IPS DF 19.7 (cell line): Measurements from ENCODE around the gene GCN1.

Experiments used
- DNase-seq: peaks from one replicate; pipeline ENCODE4 v3.0.0-alpha.2; 2013; ENCODE audit warnings: low read depth, low spot score

The GCN1 gene

DNA sequence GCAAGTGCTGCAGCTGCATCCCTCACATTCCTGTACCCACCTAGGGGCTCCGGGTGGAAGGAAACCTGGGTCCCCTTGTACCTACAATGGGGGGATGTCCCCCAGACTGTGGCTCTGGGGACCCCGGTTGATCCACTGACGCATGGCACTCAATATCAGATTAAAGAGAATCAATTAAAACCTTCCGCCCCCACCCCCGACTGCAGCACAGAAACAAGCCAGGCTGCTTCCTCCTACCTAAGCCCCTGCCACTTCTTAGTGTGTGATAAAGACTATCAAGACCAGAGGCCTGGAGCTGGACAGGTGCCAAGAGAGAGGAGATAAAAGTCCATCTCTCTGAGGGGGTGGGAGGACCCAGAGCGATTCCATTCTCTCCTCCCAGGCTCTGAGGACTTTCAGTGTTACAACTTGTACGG, 34.6 kb upstream of the GCN1 start:
- DNase-seq: no peak

DNA sequence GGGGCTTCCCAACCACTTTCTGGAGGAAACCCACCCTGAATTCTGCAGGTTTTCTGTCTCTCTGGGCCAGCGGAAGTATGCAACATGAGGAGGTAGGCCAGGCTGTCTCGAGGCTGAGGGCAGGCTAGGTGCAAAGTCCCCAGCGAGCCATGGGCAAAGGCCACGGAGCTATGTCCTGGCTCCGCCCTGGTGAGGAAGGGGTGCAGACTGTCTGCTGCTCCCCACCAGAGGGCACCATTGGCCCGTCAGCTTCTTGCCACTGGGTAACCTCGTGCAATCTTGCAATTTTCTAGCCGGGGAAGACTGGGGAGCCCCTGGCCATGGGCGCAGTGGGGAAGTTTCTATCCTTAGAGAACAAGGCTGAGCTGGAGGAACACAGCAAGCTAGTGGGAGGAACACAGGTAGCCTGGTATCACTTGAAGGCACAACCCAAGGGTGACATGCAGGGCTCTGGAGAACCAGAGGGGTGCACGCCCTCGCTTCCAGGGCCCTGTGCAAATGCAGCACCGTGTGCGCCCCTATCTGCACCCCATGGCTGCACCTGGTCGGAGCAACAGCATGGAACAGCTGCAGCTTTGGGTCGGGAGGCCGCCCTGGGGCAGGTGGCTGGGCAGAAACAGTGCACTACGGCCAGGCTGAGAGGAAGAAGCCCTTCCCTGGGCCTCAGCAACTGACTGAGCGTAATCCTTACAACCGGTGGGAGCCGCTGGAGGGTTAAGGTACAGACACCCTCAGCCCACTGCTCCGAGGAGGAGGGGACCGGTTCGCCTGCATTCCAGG, 34.0 kb upstream of the GCN1 start:
- peak; percentile 87 for DNase-seq

DNA sequence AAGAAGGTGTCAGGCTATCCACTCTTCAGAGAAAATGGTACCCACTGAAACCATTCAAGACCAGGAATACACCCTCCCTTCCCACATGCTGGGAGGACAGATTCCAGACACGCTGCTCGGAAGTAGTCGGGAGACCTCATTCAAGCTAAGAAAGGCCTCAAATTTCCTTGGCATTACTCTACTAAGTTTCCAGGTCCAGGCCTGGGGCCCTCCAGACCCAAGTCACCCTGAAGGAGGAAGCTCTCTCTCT, 33.5 kb upstream of the GCN1 start:
- DNase-seq: no peak

DNA sequence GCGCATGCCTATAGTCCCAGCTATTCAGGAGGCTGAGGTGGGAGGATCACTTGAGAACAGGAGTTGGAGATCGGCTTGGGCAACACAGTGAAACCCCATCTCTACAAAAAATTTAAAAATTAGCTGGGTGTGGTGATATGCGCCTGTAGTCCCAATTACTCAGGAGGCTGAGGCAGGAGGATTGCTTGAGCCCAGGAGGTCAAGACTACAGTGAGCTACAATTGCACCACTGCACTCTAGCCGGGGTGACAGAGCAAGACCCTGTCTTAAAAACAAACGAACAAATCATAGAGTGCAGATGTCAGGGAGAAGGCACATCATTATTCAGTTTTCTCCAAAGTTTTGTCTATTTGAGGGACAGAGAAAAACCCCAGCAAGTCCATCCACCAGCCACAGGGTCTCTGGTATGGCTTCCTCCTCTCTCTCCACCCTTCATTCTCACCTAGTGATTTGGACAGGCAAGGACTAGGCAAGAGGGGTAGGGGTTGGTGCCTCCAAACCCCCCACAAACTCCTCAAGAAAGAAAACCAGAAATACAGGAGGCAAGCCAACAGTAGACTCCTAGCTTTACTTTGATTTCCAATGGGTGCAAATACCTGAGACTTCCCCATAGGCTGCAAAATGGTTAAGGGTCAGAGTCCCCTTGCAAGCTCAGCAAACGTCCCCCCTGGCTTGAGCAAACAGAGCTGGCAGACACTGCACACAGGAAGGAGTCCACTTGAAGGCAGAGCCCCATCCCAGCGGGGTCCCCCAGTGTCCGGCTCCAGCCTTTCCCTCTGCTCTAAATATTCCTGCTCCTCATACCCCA, 32.9 kb upstream of the GCN1 start:
- no peak for DNase-seq

DNA sequence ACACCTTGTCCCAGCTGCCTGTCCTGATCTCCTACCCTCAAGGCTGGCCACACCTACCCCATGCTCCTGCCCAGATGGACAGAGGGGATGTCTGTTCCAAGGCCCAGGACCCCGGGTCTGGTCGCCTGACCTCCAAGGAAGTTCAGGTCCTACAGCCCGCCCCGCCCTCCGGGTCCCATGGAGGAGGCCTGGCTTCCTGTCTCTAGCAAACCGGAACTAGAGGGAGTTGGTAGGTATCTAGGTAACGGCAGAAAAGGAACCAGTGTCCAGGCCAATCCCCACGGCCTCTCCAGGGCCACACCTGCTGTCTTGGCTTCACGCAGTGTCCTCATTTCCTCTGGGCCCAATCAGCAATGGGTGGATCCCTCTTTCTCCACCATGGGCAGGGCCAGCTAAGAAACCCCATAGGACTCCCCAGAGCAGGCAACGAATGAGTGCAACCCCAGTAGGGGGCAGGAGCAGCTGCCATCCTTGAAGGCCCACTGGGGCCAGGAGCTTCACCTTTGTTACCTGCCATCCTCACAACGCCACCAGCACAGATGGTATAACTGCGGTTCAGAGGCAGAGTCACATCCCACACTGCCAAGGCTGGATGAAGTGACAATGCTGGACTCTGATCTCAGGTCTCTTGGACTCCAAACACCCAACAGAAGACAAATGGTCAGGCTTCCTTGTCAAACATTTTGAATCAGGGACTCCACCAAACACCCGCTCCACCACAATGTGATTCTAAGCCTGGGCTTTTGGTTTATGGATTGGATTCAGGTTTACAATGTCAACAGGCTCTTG, 31.5 kb upstream of the GCN1 start:
- DNase-seq: no peak

DNA sequence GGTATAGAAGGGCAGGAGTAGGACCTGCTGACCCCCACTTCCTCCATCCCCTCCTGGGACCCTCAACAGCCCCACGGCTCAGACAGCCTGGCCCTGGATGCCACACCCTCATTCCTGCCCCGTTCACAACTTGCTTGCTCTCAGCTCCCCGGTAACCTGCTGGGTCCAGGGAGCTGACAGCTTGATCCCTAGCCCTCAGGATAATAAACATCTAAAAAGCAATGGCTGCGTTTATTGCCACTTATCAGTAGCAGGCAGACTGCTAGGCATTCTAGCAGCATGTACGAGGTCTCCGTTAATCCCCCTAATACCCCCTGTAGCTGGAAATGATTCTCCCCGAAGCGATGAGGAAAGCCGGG, 30.7 kb upstream of the GCN1 start:
- no peak for DNase-seq

DNA sequence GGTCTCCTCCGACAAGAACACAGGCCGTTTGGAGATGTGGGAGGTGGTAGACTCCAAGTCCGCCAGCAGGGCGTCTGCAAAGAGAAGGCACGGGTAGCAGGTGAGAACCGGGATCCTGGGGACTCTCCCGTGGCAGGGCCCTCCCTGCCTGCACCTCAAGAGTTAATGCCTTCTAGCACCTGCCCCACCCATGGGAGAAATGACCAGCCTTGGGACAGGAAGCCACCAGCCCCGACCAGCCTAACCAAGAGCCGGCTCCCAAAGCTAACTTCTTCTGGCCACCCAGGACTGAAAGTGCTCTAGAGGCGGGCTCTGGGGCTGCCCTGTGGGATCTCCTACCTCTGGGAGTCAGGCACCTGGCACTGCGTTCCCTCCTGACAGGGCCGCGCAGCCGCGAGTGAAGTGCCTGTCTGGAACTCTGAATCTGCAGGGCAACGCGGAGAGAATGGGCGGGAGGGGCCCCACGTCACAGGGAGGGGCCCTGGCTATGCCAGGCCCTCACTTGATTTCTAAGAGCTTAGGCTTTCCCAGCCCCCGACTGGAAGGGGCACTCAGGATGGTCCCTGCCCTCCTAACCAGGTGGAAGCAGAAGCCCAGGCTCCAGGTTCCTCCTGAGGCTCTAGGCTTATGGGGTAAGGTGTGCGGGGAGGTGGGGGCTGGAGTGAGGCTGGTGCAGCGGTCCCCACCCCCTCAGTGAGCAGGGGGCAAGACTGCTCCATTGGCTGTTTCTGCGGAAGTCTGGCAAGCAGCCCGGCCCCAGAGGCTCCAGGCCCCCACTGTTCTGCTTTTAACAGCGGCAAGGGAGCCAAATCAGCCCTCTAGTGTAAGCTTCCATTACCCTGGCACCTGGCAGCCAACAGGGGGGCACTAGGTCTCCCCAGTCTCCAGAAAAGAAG, 30.0 kb upstream of the GCN1 start:
- no peak for DNase-seq

DNA sequence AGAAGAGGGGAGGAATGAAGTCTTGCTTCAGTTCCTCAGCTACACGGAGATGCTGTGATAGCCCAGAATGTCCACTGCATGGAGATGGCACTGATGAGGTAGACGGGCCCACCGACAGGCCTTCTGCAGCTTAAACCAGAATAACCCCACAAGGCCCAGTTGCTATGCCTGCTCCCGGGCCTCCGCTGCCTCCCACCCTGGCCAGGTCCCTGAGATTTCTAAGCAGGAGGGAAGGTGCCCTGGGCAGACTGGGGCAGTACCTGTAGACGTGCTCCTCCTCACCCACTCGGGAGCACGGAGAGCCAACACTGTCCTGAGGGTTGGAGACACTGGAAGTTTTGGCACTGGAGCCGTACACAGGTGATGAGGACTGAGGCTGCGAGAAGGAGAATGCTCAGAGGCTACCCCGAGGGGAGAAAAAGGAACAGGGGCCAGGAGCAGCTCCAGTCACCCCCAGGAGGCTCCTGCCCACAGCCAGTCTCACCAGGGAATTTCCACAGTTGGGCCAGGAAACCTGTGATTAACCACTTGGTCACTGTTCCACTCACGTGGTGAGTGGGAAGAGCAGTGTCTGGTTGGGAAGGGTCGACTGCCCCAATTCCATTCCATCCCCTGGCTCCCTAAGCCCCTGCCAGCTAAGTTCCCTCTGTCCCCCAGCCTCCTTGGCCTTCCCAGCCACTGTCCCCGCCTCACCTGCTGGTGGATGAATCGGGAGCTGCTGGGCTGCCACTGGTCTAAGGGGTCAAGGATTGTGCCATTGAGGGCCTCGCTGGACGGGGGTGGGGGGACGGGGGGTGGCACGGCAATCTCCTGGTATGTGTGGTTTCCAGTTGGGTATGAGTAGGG, 29.2 kb upstream of the GCN1 start:
- DNase-seq: no peak

DNA sequence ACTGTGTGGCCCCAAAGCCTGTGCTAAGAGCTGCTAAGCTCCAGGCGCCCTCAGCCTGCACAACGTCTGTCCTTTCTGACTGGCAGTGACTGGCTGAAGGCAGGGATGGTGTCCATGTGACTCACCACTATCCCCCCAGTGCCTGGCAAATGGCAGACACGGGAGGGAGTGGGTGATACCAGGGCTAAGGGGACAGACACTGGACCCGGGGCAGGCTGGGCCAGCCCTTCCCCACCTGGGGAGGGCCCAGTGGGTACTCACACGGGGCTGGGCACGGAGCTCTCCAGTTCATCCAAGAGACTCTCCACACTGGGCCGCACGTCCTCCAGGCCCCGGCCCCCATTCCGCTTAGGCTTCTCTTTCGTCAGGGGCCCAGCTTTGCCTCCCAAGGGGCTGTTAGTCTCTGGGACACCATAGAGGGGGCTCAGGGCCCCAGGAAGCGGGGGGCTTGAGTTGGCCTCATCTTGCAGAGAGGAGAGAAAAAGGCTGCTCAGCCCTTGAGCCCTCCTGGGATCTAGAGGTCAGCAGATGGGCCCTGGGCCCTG, 27.8 kb upstream of the GCN1 start:
- DNase-seq: no peak

DNA sequence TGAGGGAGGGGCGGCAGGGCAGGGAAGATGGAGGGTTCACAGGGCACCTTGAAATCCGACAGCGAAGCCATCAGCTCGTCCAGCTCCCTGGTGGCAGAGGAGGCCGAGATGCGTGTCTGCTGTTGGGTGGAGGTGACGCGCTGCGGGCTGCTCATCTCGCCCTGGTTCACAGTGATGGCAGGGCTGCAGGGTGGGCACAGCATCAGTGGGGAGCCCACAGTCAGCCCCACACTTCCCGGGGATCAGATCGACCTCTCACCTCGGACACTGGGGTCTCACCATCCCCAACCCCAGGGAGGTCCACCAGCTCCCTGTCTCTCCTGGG, 27.0 kb upstream of the GCN1 start:
- DNase-seq: no peak

DNA sequence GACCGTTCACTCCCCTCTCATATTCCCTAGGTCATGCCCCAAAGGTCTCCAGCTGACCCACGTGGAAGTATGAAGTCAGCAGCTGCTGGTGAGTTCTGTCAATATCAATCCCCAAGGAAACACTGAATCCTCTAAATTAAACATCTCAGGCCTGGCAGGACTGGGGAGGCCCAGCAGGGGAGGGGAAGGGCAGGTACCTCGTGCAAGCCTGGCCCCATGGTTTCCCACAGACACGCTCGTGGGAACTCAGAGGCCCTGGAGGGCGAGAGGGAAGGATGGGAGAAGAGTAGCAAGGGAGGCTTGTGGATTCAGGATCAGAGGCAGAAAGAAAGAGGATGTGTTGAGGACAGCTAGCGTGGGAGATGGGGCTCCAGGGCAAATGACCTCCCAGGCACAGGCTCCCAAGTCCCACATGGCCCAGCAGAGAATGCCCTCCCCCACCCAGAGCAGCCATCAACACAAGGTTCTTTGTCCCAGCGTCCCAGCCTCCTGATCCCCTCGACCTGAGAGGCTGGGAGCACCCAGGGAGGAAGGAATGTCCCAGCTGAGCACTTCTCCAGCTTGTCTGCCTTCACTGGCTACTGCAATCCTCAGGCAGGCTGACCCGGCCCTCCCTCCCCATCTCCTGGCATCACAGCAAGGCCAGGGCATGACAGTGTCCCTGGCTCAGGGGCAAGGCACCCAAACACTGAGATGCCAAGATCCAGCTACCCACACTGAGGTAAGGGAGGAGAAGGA, 26.5 kb upstream of the GCN1 start:
- no peak for DNase-seq

DNA sequence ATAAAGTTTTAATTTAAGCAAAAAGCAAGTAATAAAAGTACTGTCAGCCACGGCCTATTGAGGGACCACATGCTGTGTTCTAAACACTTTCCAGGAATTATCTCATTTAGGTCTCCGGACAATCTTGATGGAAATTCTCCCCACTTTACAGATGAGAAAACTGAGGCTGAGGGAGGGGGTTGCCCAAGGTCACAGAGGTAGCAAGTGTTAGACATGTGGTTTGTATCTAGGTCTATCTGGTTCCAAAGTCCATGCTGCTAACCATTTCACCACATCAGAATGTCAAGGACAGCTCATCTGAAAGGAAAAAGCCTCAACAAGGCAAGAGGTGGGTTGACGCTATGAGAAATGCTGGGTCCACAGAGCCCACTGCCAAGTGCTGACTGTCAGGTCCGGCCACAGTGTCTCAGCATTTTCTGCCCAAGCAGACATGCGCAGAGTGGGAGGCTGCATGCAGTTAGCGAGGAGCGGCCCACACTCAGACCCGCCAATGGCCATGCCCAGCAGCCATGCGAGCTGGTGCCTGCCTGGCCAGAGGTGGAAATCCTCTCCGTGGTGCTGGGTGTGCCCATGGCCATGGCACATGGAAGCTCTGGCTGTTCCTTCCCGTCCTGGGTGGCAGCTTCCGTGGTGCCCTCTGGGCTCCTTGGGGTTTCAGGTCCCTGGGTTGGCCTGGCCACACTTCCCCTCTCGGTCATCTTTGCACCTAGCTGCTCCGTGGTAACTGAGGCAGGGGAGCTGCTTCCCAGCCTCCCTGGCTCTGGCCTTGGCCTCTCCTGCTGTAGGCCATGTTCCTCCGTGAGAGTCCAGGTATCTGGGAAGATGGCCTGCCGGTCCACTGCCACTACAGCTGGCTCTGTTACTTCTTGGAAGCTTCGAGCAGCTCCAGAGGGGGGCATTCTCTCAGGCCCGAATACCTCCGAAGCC, 24.4 kb upstream of the GCN1 start:
- no peak for DNase-seq

DNA sequence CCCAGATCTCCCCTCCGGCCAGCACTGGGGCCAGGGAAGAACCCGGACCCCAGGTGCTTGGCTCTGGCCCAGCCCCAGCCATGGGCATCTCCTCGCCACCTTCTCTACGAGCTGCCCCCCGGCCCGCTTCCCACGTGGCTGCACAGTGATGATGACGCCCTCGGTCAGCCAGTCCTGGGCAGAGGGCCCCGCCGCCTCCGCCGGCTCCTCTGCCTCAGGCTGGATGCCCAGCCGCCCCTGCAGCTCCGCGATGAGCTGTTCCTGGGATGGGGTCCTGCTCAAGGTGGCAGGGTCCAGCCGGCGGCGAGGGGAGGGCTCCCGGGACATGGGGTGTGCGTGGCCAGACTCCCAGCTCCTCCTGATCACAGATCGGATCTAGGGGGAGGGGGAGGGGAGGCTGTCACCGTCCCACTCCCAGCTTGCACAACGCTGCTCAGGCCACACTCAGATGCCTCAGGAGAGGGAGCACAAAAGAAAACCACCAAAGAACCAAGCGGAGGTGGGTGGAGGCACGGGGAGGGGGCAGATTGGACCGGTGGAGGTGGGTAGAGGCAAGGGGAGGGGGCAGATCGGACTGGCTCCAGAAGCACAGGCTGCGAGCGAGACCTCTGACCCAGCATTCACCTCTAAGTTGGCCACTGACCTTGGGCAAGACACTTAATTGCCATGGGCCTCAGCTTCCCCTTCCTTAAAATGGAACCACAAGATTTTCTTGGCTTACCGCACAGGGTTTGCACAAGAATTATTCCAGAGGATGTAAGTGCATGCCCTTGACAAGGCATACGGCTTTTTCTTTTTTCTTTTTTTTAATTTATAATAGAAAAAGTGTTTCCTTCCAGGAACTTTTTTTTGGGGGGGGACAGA, 22.5 kb upstream of the GCN1 start:
- DNase-seq: no peak

DNA sequence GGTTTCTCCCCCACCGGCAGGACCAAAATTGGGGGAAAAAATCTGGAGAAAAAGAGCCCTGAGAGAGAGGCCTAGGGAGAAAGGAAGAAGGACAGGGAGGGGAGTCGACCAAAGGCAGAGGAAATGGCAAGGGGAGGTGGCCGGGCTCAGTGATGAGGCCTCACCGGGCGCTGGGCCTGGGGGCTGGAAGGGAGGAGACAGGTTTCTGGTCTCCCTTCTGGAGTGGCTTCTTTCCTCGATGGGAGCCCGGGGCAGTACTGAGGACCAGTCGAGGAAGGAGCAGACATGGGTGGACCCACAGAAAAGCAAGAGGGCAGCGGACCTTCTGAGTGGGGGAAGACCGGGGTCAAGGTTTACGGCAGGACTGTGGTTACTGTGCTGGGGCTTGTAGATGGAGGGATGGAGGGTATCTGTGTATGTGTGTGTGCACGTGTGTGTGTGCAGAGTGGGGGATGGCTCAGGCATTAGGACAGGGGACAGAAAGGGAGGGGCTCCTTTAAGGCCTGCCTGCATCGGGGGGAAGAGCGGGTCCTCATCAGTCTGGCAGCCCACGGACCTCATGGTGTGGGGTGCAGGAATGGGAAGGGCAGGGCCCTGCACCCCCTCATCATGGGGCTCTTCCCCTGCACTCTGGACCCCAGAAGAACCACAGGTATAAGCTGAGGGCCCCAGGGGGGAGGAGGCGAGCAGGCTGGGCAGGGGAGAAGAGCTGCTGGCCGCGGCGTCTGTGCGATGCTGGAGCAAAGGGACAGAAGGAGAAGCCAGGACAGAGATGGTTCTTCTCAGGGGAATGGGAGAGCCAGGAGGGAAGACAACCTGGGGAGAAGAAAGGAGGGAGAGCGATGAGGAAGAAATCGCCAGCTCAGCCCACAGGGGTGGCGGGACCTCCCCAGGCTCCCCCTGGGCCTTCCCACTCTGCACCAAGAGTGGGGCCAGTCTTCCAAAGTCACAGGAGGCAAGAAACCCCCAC, 21.5 kb upstream of the GCN1 start:
- DNase-seq: no peak

DNA sequence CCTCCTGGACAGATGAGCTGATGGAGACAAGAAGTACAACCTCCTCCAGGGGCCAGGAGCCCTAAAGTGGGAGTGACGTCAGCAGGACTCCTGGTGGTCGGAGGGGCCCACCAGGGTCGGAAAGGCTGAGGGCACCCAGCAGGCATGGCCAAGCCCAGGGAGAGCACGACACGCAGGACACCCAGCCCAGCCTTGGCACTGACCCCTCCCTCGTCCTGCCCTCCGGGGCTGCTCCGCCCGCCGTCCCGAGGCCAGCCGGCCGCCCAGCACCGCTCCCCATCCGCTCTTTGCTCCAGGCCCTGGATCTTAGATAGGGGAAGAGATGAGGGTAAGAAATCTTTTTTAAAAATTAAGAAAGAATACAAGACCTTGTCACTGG, 20.8 kb upstream of the GCN1 start:
- no peak for DNase-seq

DNA sequence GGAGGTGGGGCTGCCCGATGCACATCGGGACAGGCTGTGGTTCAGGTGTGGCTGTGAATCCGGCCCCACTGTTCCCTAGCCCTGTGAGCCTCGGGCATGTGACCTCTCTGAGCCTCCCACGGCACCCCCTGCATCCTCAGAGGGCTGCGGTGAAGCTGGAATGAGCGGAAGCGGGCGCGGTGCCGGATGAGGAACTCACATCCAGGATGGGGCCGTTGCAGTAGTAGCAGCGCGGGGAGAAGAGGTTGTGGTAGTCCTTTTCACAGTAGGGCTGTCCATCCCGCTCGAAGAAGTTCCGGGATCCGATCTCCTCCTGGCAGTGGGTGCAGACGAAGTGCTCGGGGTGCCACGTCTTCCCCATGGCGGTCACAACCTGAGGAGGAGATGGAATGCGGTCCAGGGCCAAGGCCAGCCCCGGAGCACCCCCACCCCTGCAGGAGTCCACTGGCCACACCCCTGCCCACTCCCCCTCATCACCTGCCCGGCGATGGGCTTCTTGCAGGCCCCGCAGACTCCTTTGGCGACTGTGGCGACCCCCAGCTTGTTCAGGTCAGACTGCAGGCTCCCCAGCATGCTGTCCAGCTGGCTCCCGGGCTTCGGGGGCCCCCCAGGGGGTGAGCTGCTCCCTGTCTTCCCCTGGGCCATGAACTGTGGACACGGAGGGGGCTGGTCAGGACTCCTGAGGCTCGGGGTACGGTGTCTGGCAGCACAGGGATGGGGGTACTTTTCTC, 20.3 kb upstream of the GCN1 start:
- no peak for DNase-seq
